Endodermal cell (in vitro differentiated cells): ENCODE data around the gene IFNA13. TPM values are rescaled to one million over a fixed set of nuclear protein-coding genes. Genes with fewer than 3 reads are reported as not detected.

Source experiments
- DNase-seq: peaks from one replicate; pipeline ENCODE4 v3.0.0-alpha.2; 2017
- H3K27ac ChIP-seq: 2 replicates; pipeline ENCODE4 v1.5.1; 2013; ENCODE audit warnings: mild to moderate bottlenecking, low read depth, low read length, moderate library complexity
- H3K27me3 ChIP-seq: 2 replicates; pipeline ENCODE4 v1.6.1; 2013; ENCODE audit warnings: mild to moderate bottlenecking, low read length, moderate library complexity; ENCODE audit not compliant: insufficient read depth, control insufficient read depth, poor library complexity, severe bottlenecking
- H3K36me3 ChIP-seq: 2 replicates; pipeline ENCODE4 v1.7.0; 2013; ENCODE audit warnings: mild to moderate bottlenecking, low read length, moderate library complexity; ENCODE audit not compliant: control insufficient read depth, insufficient read depth
- H3K4me1 ChIP-seq: one replicate; pipeline ENCODE4 v1.7.0; 2013; ENCODE audit warnings: low read length; ENCODE audit not compliant: control insufficient read depth, insufficient read depth
- H3K4me3 ChIP-seq: 2 replicates; pipeline ENCODE4 v1.5.1; 2013; ENCODE audit warnings: mild to moderate bottlenecking, low read length, moderate library complexity
- H3K9ac ChIP-seq: 2 replicates; pipeline ENCODE4 v1.6.1; 2013; ENCODE audit warnings: mild to moderate bottlenecking, low read length, moderate library complexity; ENCODE audit not compliant: poor library complexity, severe bottlenecking; ENCODE audit errors: extremely low read depth
- H3K9me3 ChIP-seq: 2 replicates; pipeline ENCODE4 v1.6.1; 2013; ENCODE audit warnings: mild to moderate bottlenecking, low read length, moderate library complexity; ENCODE audit not compliant: control insufficient read depth
- H3K27ac Mint-ChIP-seq: 2 replicates; pipeline ENCODE4 v1.8.0; 2020; ENCODE audit warnings: mixed read lengths
- H3K27me3 Mint-ChIP-seq: 2 replicates; pipeline ENCODE4 v1.8.0; 2021; ENCODE audit warnings: mild to moderate bottlenecking, mixed read lengths; ENCODE audit not compliant: insufficient read depth
- H3K36me3 Mint-ChIP-seq: 2 replicates; pipeline ENCODE4 v1.8.0; 2020; ENCODE audit warnings: low read depth, mixed read lengths
- H3K4me1 Mint-ChIP-seq: 2 replicates; pipeline ENCODE4 v1.8.0; 2020; ENCODE audit warnings: mixed read lengths
- H3K4me3 Mint-ChIP-seq: 2 replicates; pipeline ENCODE4 v1.8.0; 2020; ENCODE audit warnings: mild to moderate bottlenecking, moderate library complexity, mixed read lengths
- H3K9me3 Mint-ChIP-seq: 2 replicates; pipeline ENCODE4 v1.8.0; 2020; ENCODE audit warnings: mild to moderate bottlenecking, mixed read lengths
- CTCF ChIP-seq: fragments of 200-600 bp; sonication (generic); conservative IDR thresholded peaks from 2 replicates; pipeline ENCODE4 v1.5.0; 2021; ENCODE audit warnings: antibody characterized with exemption, mild to moderate bottlenecking
- WGBS, 2 experiments: methylation state at CpG; one replicate each; pipeline versions ENCODE4 v1.1.5 to v1.1.7; 2013; ENCODE audit warnings: missing lambda C conversion rate in 2 of 2, mixed read lengths in 1 of 2; ENCODE audit not compliant: insufficient coverage in 1 of 2, insufficient read length in 1 of 2; 5-methylcytosine and 5-hydroxymethylcytosine counted together
- total RNA-seq, 2 donors: library from RNA; stranded (reverse); fragmentation: NEBNext Ultra II Directional in 1 of 2; extraction: Animal tissue kit (Norgen Biotek cat#: 25700) in 1 of 2; gene quantifications; 2 replicates in 1 of 2; 3 replicates in 1 of 2; pipeline ENCODE4 v1.2.1, GENCODE V29; 2021

Gene IFNA13
- total RNA-seq, 2 donors from 2014 or later, result not detected

GRCh38 chr9:21399956-21400355, 32.1 kb upstream of the IFNA13 start:
- H3K27ac Mint-ChIP-seq, result no peak overlapping the region
- H3K27me3 Mint-ChIP-seq, result peaks cover 86% of the 10 kb centered on the region
- no peak for TF ChIP-seq CTCF
- H3K36me3 ChIP-seq, result no peaks in the 10 kb centered on the region
- no peak overlapping the region for H3K9ac ChIP-seq
- no peaks in the 10 kb centered on the region for H3K9me3 ChIP-seq
- H3K4me1 Mint-ChIP-seq, result peaks cover 5% of the 10 kb centered on the region
- no peak overlapping the region for H3K4me3 Mint-ChIP-seq
- WGBS, 2 experiments, result 85 to 92% methylated on average over 2 to 3 of the region's 3 CpGs
- no peak overlapping the region for H3K4me3 ChIP-seq
- no peak for DNase-seq
- H3K36me3 Mint-ChIP-seq, result no peaks in the 10 kb centered on the region
- no peaks in the 10 kb centered on the region for H3K4me1 ChIP-seq
- no peak overlapping the region for H3K27ac ChIP-seq
- H3K9me3 Mint-ChIP-seq, result no peaks in the 10 kb centered on the region
- peaks cover 83% of the 10 kb centered on the region for H3K27me3 ChIP-seq

- no peaks in the 10 kb centered on the region for H3K4me1 ChIP-seq
- WGBS, 2 experiments, result 94 to 100% methylated on average over 1 to 5 of the region's 5 CpGs
Observed at GRCh38 chr9:21398955-21399489, 31.2 kb upstream of the IFNA13 start.

DNA sequence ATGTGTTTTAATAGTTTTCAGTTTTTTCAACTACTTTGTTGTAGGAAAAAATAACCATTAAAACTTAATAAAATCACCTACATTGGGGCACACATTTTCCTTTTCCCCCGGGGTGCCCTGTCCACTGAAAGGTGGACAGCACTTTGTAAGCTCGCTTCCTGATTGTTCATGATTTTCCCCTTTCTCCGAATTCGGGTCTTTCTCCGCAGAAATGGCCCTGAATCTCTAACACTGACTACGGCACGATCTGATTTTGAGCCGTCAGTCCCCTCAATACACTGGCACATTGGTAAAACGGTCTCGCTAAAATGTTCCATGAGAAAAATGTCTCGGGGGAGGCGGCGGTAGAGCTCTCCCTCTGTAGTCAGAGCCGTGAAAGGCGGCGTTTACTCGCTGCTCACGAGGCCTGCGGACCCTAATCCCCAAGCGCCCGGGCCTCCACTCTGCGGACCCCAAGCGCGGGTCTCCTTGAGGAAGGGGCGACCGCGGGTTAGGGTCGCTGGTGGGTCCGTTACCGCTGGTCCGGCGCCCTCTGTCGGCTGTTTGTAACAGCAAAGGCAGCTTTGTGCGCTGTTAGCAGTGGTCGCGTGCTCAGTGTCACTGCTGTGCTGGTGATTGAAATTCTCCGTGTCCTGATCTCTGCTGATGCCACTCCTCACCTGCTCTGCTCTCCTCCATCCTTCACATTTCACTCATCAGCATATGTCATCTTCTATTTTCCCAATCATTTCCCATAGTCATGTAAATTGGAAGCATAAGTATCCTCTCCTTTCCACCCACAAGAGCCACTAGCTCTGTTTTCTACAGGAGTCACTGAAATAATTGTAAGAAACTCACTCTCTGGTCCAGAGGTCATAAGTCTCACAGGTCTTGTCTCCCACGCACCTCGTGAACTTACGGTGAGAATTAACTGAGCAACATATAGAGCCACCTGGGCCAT, 28.2 kb upstream of the IFNA13 start:
- Mint-ChIP-seq H3K36me3 (no peaks in the 10 kb centered on the region), H3K9me3 (no peaks in the 10 kb centered on the region), H3K27ac (no peak overlapping the region), H3K27me3 (peaks cover 71% of the 10 kb centered on the region), H3K4me1 (peaks cover 1% of the 10 kb centered on the region), H3K4me3 (peak overlapping the region; percentile 45)
- no peaks in the 10 kb centered on the region for H3K9me3 ChIP-seq
- H3K9ac ChIP-seq, result no peak overlapping the region
- peak; percentile 97 for TF ChIP-seq CTCF
- peak; percentile 88 for DNase-seq
- H3K27ac ChIP-seq, result no peak overlapping the region
- peaks cover 61% of the 10 kb centered on the region for H3K27me3 ChIP-seq
- 12 to 13% methylated on average over 11 to 40 of the region's 40 CpGs for WGBS, 2 experiments
- no peaks in the 10 kb centered on the region for H3K36me3 ChIP-seq
- H3K4me3 ChIP-seq, result peak overlapping the region; percentile 79
- H3K4me1 ChIP-seq, result no peaks in the 10 kb centered on the region

More at GRCh38 chr9:21398955-21399489, 31.2 kb upstream of the IFNA13 start:
- no peak overlapping the region for H3K9ac ChIP-seq
- no peaks in the 10 kb centered on the region for H3K36me3 ChIP-seq
- H3K27me3 Mint-ChIP-seq, result peaks cover 83% of the 10 kb centered on the region
- H3K9me3 Mint-ChIP-seq, result no peaks in the 10 kb centered on the region
- no peak overlapping the region for H3K4me3 Mint-ChIP-seq
- H3K27ac ChIP-seq, result no peak overlapping the region
- TF ChIP-seq CTCF, result no peak
- DNase-seq, result no peak
- H3K4me3 ChIP-seq, result no peak overlapping the region
- peaks cover 5% of the 10 kb centered on the region for H3K4me1 Mint-ChIP-seq
- no peaks in the 10 kb centered on the region for H3K36me3 Mint-ChIP-seq
- no peaks in the 10 kb centered on the region for H3K9me3 ChIP-seq
- no peak overlapping the region for H3K27ac Mint-ChIP-seq
- peaks cover 82% of the 10 kb centered on the region for H3K27me3 ChIP-seq
